ENCODE results near the gene EEF1E1. TPM values are rescaled to one million over a fixed set of nuclear protein-coding genes. Genes with fewer than 3 reads are reported as not detected.

EEF1E1 gene
- total RNA-seq, 2 donors from 2014 or later, result 23.1 TPM

GRCh38 chr6:8090650-8091049 lies 11.7 kb downstream of the EEF1E1 start:
- intact Hi-C loops (cut with DNase I), result no loop called here
- no peak for DNase-seq (ENCODE audit: low spot score)
- Histone ChIP-seq H3K27ac (no peak overlapping the region), H3K4me3 (no peak overlapping the region), H3K4me1 (replicated peaks) (no peaks in the 10 kb centered on the region), H3K27me3 (replicated peaks; ENCODE audit: insufficient read depth) (no peaks in the 10 kb centered on the region), H3K36me3 (peaks cover 0 to 3% of the 10 kb centered on the region in 2 donors), H3K9me3 (no peaks in the 10 kb centered on the region)
- TF ChIP-seq, protein P1, sequence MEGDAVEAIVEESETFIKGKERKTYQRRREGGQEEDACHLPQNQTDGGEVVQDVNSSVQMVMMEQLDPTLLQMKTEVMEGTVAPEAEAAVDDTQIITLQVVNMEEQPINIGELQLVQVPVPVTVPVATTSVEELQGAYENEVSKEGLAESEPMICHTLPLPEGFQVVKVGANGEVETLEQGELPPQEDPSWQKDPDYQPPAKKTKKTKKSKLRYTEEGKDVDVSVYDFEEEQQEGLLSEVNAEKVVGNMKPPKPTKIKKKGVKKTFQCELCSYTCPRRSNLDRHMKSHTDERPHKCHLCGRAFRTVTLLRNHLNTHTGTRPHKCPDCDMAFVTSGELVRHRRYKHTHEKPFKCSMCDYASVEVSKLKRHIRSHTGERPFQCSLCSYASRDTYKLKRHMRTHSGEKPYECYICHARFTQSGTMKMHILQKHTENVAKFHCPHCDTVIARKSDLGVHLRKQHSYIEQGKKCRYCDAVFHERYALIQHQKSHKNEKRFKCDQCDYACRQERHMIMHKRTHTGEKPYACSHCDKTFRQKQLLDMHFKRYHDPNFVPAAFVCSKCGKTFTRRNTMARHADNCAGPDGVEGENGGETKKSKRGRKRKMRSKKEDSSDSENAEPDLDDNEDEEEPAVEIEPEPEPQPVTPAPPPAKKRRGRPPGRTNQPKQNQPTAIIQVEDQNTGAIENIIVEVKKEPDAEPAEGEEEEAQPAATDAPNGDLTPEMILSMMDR (IDR thresholded peaks at IDR 0.05), result no peak
- TF ChIP-seq POLR2A (IDR thresholded peaks at IDR 0.05) (no peak), POLR2AphosphoS5 (IDR thresholded peaks at IDR 0.05) (no peak)
- WGBS, result over 99% methylated on average over 3 of the region's 3 CpGs

- H3K27me3 ChIP-seq (replicated peaks; ENCODE audit: insufficient read depth), result no peaks in the 10 kb centered on the region
- no peak overlapping the region for H3K4me3 ChIP-seq
- intact Hi-C loops (cut with DNase I), result no loop called here
- DNase-seq (ENCODE audit: low spot score), result no peak
- WGBS, result 87% methylated on average over 2 of the region's 2 CpGs
- TF ChIP-seq POLR2AphosphoS5 (IDR thresholded peaks at IDR 0.05), result no peak
- TF ChIP-seq, protein P1 (IDR thresholded peaks at IDR 0.05), result no peak
- H3K36me3 ChIP-seq, result peaks cover 0 to 3% of the 10 kb centered on the region in 2 donors
- H3K27ac ChIP-seq, result no peak overlapping the region
- H3K4me1 ChIP-seq (replicated peaks), result no peaks in the 10 kb centered on the region
- H3K9me3 ChIP-seq, result no peaks in the 10 kb centered on the region
Measured at GRCh38 chr6:8088886-8089285, 13.5 kb downstream of the EEF1E1 start.

- Histone ChIP-seq H3K9me3 (no peaks in the 10 kb centered on the region), H3K36me3 (peaks cover 0 to 3% of the 10 kb centered on the region in 2 donors), H3K4me1 (replicated peaks) (peaks cover 2% of the 10 kb centered on the region), H3K4me3 (no peak overlapping the region), H3K27me3 (replicated peaks; ENCODE audit: insufficient read depth) (no peaks in the 10 kb centered on the region), H3K27ac (no peak overlapping the region)
- DNase-seq (ENCODE audit: low spot score), result no peak
- TF ChIP-seq POLR2A (IDR thresholded peaks at IDR 0.05), result no peak
- TF ChIP-seq, protein P1 (IDR thresholded peaks at IDR 0.05), result no peak
- no peak for TF ChIP-seq POLR2AphosphoS5 (IDR thresholded peaks at IDR 0.05)
- intact Hi-C loops (cut with DNase I), result no loop called here
- WGBS, result 91% methylated on average over 5 of the region's 5 CpGs
Measured at GRCh38 chr6:8087870-8088754, 14.2 kb downstream of the EEF1E1 start.

DNA sequence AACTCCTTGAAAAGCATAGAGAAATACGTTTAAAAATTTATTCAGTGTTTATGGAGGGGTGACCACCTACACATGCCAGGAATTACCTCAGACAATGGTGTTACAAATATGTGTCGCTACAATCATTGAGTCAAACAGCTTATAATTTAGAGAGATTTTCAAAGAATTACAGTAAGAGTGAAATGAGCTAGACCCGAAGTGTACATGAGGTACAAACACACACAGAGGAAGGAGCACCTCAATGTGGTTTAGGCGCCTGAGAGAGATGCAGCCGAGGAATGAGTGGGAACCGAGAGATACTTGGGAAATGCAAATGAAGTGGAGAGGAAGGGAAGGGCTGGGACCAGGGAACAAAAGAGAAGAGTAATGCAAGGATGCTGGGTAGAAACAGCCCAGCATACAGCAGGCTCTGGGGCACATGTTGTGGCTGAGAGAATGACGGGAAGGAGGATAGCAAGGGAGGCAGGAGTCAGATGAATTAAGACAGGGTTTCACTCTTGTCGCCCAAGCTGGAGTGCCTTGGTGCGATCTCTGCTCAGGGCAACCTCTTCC lies 15.5 kb downstream of the EEF1E1 start:
- peaks cover 3% of the 10 kb centered on the region for H3K4me1 ChIP-seq (replicated peaks)
- peaks cover 0 to 3% of the 10 kb centered on the region in 2 donors for H3K36me3 ChIP-seq
- H3K4me3 ChIP-seq, result no peak overlapping the region
- TF ChIP-seq, protein P1 (IDR thresholded peaks at IDR 0.05), result no peak
- TF ChIP-seq POLR2AphosphoS5 (IDR thresholded peaks at IDR 0.05) (no peak), POLR2A (IDR thresholded peaks at IDR 0.05) (no peak)
- H3K27me3 ChIP-seq (replicated peaks; ENCODE audit: insufficient read depth), result no peaks in the 10 kb centered on the region
- intact Hi-C loops (cut with DNase I), result no loop called here
- no peak for DNase-seq (ENCODE audit: low spot score)
- H3K27ac ChIP-seq, result no peak overlapping the region
- 87% methylated on average over 9 of the region's 9 CpGs for WGBS
- H3K9me3 ChIP-seq, result no peaks in the 10 kb centered on the region
